PC-9 (cell line): Measurements from ENCODE around the gene ZNF93. TPM values are rescaled to one million over a fixed set of nuclear protein-coding genes. Genes with fewer than 3 reads are reported as not detected.

Source experiments
- BruUV-seq: library from RNA; stranded (reverse); fragments of 400-500 nt; replicated peaks from 2 replicates; lab custom pipeline; 2021; lab: Mats Ljungman, UMichigan
- CTCF ChIA-PET: fragments of 300-600 bp; sonication (Branson Sonifier 250); formaldehyde crosslinking; loops from one replicate; lab custom pipeline; 2022; ENCODE audit warnings: antibody characterized with exemption; lab: Charles Lee
- POLR2A ChIA-PET: fragments of 300-600 bp; sonication (Branson Sonifier 250); formaldehyde crosslinking; loops from one replicate; lab custom pipeline; 2022; ENCODE audit warnings: antibody characterized with exemption; ENCODE audit not compliant: unreplicated experiment; lab: Charles Lee
- DNase-seq, 2 experiments: peaks; one replicate each; pipeline versions ENCODE4 v3.0.0 to v3.0.0-alpha.2; 2015 to 2022; ENCODE audit warnings: mixed read lengths in 1 of 2
- H2AFZ ChIP-seq: fragments of 200-600 bp; sonication (generic); 2 replicates; pipeline ENCODE4 v1.8.1; 2017; ENCODE audit warnings: antibody characterized with exemption
- H3F3A ChIP-seq: fragments of 200-600 bp; sonication (generic); 2 replicates; pipeline ENCODE4 v1.8.1; 2017; ENCODE audit warnings: antibody characterized with exemption, mild to moderate bottlenecking, low read depth; ENCODE audit not compliant: insufficient read depth
- H3K27ac ChIP-seq: fragments of 200-600 bp; sonication (generic); 2 replicates; pipeline ENCODE4 v1.6.1; 2016; ENCODE audit warnings: mixed run types
- H3K27me3 ChIP-seq: fragments of 200-600 bp; sonication (generic); 2 replicates; pipeline ENCODE4 v1.6.1; 2016; ENCODE audit warnings: low read depth, mixed run types; ENCODE audit not compliant: insufficient read depth
- H3K36me3 ChIP-seq: fragments of 200-600 bp; sonication (generic); 2 replicates; pipeline ENCODE4 v1.6.1; 2016; ENCODE audit warnings: low read depth, mixed run types
- H3K4me1 ChIP-seq: fragments of 200-600 bp; sonication (generic); replicated peaks from 2 replicates; pipeline ENCODE4 v1.6.1; 2016; ENCODE audit warnings: mixed run types; ENCODE audit not compliant: insufficient read depth
- H3K4me2 ChIP-seq: fragments of 200-600 bp; sonication (generic); 2 replicates; pipeline ENCODE4 v1.6.1; 2017; ENCODE audit warnings: mixed run types
- H3K4me3 ChIP-seq: fragments of 200-600 bp; sonication (generic); 2 replicates; pipeline ENCODE4 v1.6.1; 2016; ENCODE audit warnings: mixed run types
- H3K79me2 ChIP-seq: fragments of 200-600 bp; sonication (generic); 2 replicates; pipeline ENCODE4 v1.6.1; 2017; ENCODE audit warnings: low read depth, mixed run types
- H3K9me2 ChIP-seq: fragments of 200-600 bp; sonication (generic); 2 replicates; pipeline ENCODE4 v1.8.1; 2017; ENCODE audit warnings: mild to moderate bottlenecking; ENCODE audit not compliant: insufficient read depth
- H3K9me3 ChIP-seq: fragments of 200-600 bp; sonication (generic); 2 replicates; pipeline ENCODE4 v1.8.1; 2016; ENCODE audit warnings: low read depth; ENCODE audit not compliant: insufficient read depth
- H4K20me1 ChIP-seq: fragments of 200-600 bp; sonication (generic); 2 replicates; pipeline ENCODE4 v1.8.1; 2017; ENCODE audit not compliant: insufficient read depth
- EZH2 ChIP-seq: fragments of 200-600 bp; sonication (generic); IDR thresholded peaks from 2 replicates; pipeline ENCODE4 v1.8.0; 2017; ENCODE audit warnings: antibody characterized with exemption, low read depth
- intact Hi-C: fragments of 100-400 bp; cut with micrococcal nuclease; formaldehyde crosslinking; loops from one replicate; pipeline ENCODE4 v1.10.0; 2022; ENCODE audit not compliant: unreplicated experiment
- total RNA-seq: library from RNA; stranded (reverse); gene quantifications from 2 replicates; pipeline ENCODE4 v1.2.3, GENCODE V29; 2021
- TF ChIP-seq, protein P1 (sequence below): fragments of 200-600 bp; sonication (generic); conservative IDR thresholded peaks from 2 replicates; pipeline ENCODE4 v1.6.1; 2017; ENCODE audit warnings: mixed run types, antibody characterized with exemption, mild to moderate bottlenecking, moderate library complexity

ZNF93 gene
- total RNA-seq, 1 experiment from 2014 or later, result 4.1 TPM

DNA sequence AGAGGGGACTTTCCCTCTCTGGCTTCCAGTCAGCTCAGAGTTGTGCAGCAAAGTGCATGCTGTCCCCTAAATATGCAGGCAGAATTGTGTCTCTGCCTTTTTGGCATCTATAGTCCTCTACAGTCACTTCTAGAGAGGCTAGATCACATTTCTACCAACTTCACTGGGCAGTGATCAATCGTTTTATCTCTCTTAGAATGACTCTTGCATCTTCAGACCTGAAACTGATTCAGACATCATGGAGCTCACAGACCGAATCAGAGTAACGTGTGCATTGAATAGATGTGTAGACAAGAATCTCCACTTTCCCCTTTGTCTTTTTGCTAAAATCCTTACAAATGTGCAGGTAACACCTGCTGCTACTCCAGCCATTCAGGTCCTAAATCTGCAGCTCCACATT lies 28.8 kb upstream of the ZNF93 start:
- H3K4me1 ChIP-seq, result no peaks in the 10 kb centered on the region; the same call in 1 of the 2 replicates
- CTCF ChIA-PET, result no interaction called here
- no peak overlapping the region for H3K4me2 ChIP-seq
- no peak for DNase-seq
- H3K9me3 ChIP-seq, result peaks cover 69% of the 10 kb centered on the region
- peaks cover 12% of the 10 kb centered on the region for H3K79me2 ChIP-seq
- POLR2A ChIA-PET, result interaction anchor here (0.5 kb wide), 1 partner anchor 101 kb away, joined by 4 read pairs; no protein-coding TSS in a partner anchor
- no peaks in the 10 kb centered on the region for H3K27me3 ChIP-seq
- H3K9me2 ChIP-seq, result no peaks in the 10 kb centered on the region
- peaks cover 41% of the 10 kb centered on the region for H3K36me3 ChIP-seq
- H3K27ac ChIP-seq, result no peak overlapping the region
- H2AFZ ChIP-seq, result no peak overlapping the region
- BruUV-seq, result no TSS peak
- no peaks in the 10 kb centered on the region for H3F3A ChIP-seq
- no peaks in the 10 kb centered on the region for H4K20me1 ChIP-seq
- intact Hi-C loops, result no loop called here
- no peak for TF ChIP-seq EZH2
- TF ChIP-seq, protein P1, sequence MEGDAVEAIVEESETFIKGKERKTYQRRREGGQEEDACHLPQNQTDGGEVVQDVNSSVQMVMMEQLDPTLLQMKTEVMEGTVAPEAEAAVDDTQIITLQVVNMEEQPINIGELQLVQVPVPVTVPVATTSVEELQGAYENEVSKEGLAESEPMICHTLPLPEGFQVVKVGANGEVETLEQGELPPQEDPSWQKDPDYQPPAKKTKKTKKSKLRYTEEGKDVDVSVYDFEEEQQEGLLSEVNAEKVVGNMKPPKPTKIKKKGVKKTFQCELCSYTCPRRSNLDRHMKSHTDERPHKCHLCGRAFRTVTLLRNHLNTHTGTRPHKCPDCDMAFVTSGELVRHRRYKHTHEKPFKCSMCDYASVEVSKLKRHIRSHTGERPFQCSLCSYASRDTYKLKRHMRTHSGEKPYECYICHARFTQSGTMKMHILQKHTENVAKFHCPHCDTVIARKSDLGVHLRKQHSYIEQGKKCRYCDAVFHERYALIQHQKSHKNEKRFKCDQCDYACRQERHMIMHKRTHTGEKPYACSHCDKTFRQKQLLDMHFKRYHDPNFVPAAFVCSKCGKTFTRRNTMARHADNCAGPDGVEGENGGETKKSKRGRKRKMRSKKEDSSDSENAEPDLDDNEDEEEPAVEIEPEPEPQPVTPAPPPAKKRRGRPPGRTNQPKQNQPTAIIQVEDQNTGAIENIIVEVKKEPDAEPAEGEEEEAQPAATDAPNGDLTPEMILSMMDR, result no peak
- no peak overlapping the region for H3K4me3 ChIP-seq

DNA sequence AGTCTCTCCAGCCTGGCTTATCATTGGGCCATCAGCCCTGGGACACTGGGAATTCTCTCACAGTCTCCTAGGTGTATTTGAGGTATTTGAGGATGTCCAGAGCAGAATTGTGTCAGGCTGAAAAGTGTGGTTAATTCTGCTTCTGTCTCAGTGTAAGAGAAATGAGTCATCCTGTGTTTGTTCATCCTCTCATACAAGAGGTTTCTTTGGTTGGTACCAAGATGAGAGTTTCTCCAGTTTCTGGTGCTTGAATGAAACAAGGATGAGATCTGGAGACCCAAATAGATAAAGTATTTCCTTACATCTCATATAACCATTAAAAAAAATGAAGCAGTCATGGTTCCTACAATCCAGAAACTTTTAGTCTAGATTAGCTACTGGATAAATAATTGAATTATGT lies 27.4 kb upstream of the ZNF93 start:
- Histone ChIP-seq H3K27ac (no peak overlapping the region), H3K9me3 (peaks cover 59% of the 10 kb centered on the region), H3K4me1 (no peaks in the 10 kb centered on the region), H3K4me3 (no peak overlapping the region), H4K20me1 (no peaks in the 10 kb centered on the region), H3F3A (no peaks in the 10 kb centered on the region), H3K4me2 (no peak overlapping the region), H2AFZ (no peak overlapping the region), H3K9me2 (no peaks in the 10 kb centered on the region), H3K79me2 (0 out of 2 replicates have a peak, but pooled peaks cover 6% of the 10 kb centered on the region), H3K36me3 (peaks cover 32% of the 10 kb centered on the region), H3K27me3 (no peaks in the 10 kb centered on the region)
- BruUV-seq, result no TSS peak
- TF ChIP-seq, protein P1, result no peak
- TF ChIP-seq EZH2, result no peak
- CTCF ChIA-PET, result no interaction called here
- POLR2A ChIA-PET, result no interaction called here
- no peak for DNase-seq
- intact Hi-C loops, result no loop called here

DNA sequence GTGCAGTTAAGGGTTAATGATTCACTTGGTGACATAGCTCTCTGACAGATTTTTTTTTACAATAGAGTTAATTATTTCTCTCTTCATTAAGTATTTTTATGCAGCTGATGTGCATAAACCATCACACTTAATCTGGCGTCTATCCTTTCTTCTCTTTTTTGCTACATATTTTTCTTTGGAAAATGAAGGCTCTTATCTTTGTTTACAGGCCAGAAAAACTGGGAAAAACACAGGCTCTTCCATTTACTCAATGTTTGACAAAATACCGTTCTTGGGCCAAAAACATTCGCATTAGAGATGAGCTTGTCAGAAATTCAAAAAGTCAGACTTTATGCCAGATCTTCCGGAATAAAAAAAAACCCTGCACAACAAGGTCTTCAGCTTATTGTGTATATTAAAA lies 23.0 kb upstream of the ZNF93 start:
- no peak overlapping the region for H3K27ac ChIP-seq
- H3K4me1 ChIP-seq, result no peaks in the 10 kb centered on the region
- no peaks in the 10 kb centered on the region for H3K27me3 ChIP-seq
- H3K4me3 ChIP-seq, result no peak overlapping the region
- H3K36me3 ChIP-seq, result peaks cover 44% of the 10 kb centered on the region
- H3K9me2 ChIP-seq, result no peaks in the 10 kb centered on the region
- no peak overlapping the region for H2AFZ ChIP-seq
- no peaks in the 10 kb centered on the region for H3F3A ChIP-seq
- H3K79me2 ChIP-seq, result no peaks in the 10 kb centered on the region
- no TSS peak for BruUV-seq
- no peak overlapping the region for H3K4me2 ChIP-seq
- H4K20me1 ChIP-seq, result no peaks in the 10 kb centered on the region
- DNase-seq, result no peak
- no peak for TF ChIP-seq EZH2
- TF ChIP-seq, protein P1, result no peak
- ChIA-PET CTCF (no interaction called here), POLR2A (no interaction called here)
- intact Hi-C loops, result no loop called here
- H3K9me3 ChIP-seq, result peaks cover 57% of the 10 kb centered on the region; the same call in 1 of the 2 replicates
